Measurements from ENCODE around the gene GLI2. TPM values are rescaled to one million over a fixed set of nuclear protein-coding genes. Genes with fewer than 3 reads are reported as not detected.

Gene GLI2
- total and polyA plus RNA-seq, 2 experiments from 2014 or later, result 53.6 to 57.0 TPM

DNA sequence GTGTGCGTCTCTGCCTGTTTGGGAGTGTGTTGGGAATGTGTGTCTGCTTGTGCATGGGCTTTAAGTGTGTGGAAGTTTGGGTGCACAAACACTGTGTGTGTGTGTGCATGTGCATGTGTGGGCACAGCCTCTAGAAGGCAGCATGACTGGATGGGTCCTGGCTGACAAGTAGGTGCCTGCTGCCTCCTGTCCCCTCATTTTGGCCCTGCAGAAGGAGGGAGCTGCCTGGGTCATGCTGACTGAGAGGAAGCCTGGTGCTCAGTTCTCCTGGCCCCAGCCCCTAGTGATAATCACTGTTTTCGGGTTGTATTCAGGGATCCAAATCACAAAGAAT is 34.1 kb downstream of the GLI2 start:
- Histone ChIP-seq H2AFZ (no peak overlapping the region), H3K79me2 (replicated peaks; ENCODE audit: insufficient read depth) (peaks cover 98% of the 10 kb centered on the region), H3K27me3 (ENCODE audit: insufficient read depth) (no peaks in the 10 kb centered on the region), H3K36me3 (ENCODE audit: insufficient read depth) (no peaks in the 10 kb centered on the region), H3K4me3 (no peak overlapping the region), H3K4me1 (ENCODE audit: insufficient read depth) (peaks cover 61% of the 10 kb centered on the region), H3K27ac (ENCODE audit: low read depth) (peak overlapping the region; percentile 72; the same call in 1 of the 2 replicates), H3K9me2 (ENCODE audit: insufficient read depth) (no peaks in the 10 kb centered on the region), H4K20me1 (replicated peaks; ENCODE audit: insufficient read depth) (peaks cover 71% of the 10 kb centered on the region), H3K4me2 (no peak overlapping the region), H3F3A (replicated peaks; ENCODE audit: low read depth) (peaks cover 13% of the 10 kb centered on the region; the same call in 1 of the 2 replicates)
- Mint-ChIP-seq H3K27me3 (ENCODE audit: insufficient read depth, low read depth, poor library complexity) (peaks cover 17% of the 10 kb centered on the region), H3K4me3 (no peak overlapping the region), H3K27ac (no peak overlapping the region), H3K9me3 (no peaks in the 10 kb centered on the region), H3K4me1 (peaks cover 87% of the 10 kb centered on the region), H3K36me3 (ENCODE audit: low read depth) (no peaks in the 10 kb centered on the region)
- ATAC-seq, result no peak
- TF ChIP-seq ZNF331 (CRISPR knock-in tag; IDR thresholded peaks at IDR 0.05; ENCODE audit: low read depth), result no peak
- TF ChIP-seq, protein P1, sequence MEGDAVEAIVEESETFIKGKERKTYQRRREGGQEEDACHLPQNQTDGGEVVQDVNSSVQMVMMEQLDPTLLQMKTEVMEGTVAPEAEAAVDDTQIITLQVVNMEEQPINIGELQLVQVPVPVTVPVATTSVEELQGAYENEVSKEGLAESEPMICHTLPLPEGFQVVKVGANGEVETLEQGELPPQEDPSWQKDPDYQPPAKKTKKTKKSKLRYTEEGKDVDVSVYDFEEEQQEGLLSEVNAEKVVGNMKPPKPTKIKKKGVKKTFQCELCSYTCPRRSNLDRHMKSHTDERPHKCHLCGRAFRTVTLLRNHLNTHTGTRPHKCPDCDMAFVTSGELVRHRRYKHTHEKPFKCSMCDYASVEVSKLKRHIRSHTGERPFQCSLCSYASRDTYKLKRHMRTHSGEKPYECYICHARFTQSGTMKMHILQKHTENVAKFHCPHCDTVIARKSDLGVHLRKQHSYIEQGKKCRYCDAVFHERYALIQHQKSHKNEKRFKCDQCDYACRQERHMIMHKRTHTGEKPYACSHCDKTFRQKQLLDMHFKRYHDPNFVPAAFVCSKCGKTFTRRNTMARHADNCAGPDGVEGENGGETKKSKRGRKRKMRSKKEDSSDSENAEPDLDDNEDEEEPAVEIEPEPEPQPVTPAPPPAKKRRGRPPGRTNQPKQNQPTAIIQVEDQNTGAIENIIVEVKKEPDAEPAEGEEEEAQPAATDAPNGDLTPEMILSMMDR (conservative IDR thresholded peaks at IDR 0.05; ENCODE audit: low read depth in 2 of 2), result peak in 1 of 2 experiments; percentile 33; a peak in 2 of 4 replicates
- DNase-seq (ENCODE audit: low spot score), result no peak

DNA sequence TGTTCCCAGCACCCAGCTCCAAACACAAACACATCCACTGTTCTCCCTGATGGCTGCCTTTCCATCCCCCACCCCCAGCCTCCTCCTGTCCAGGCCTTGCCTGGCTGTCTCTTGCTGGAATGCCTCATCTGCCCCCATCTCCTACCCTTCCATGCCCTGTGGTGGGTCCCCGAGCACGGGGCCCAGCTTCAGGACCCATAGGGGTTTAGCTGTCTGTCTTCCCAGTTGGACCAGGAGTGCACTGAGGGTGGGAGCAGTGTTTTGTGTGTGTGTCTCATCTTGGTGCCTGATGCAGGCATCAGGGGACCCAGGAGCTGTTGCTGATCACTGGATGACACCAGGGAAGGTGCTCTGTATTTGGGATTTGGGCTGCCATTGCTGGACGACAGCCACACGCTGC is 34.5 kb downstream of the GLI2 start:
- H3K4me1 ChIP-seq (ENCODE audit: insufficient read depth), result peaks cover 61% of the 10 kb centered on the region
- Mint-ChIP-seq H3K27ac (no peak overlapping the region), H3K9me3 (no peaks in the 10 kb centered on the region), H3K4me1 (peaks cover 87% of the 10 kb centered on the region), H3K36me3 (ENCODE audit: low read depth) (no peaks in the 10 kb centered on the region), H3K4me3 (no peak overlapping the region), H3K27me3 (ENCODE audit: insufficient read depth, low read depth, poor library complexity) (peaks cover 15% of the 10 kb centered on the region)
- H3K4me2 ChIP-seq, result no peak overlapping the region
- peaks cover 10% of the 10 kb centered on the region; the same call in 1 of the 2 replicates for H3F3A ChIP-seq (replicated peaks; ENCODE audit: low read depth)
- DNase-seq (ENCODE audit: low spot score) (no peak), ATAC-seq (no peak)
- H3K9me2 ChIP-seq (ENCODE audit: insufficient read depth), result no peaks in the 10 kb centered on the region
- H3K4me3 ChIP-seq, result no peak overlapping the region
- H3K27me3 ChIP-seq (ENCODE audit: insufficient read depth), result no peaks in the 10 kb centered on the region
- TF ChIP-seq JUNB (IDR thresholded peaks at IDR 0.05; ENCODE audit: unreplicated experiment) (no peak), ZNF331 (CRISPR knock-in tag; IDR thresholded peaks at IDR 0.05; ENCODE audit: low read depth) (no peak)
- TF ChIP-seq, protein P2, sequence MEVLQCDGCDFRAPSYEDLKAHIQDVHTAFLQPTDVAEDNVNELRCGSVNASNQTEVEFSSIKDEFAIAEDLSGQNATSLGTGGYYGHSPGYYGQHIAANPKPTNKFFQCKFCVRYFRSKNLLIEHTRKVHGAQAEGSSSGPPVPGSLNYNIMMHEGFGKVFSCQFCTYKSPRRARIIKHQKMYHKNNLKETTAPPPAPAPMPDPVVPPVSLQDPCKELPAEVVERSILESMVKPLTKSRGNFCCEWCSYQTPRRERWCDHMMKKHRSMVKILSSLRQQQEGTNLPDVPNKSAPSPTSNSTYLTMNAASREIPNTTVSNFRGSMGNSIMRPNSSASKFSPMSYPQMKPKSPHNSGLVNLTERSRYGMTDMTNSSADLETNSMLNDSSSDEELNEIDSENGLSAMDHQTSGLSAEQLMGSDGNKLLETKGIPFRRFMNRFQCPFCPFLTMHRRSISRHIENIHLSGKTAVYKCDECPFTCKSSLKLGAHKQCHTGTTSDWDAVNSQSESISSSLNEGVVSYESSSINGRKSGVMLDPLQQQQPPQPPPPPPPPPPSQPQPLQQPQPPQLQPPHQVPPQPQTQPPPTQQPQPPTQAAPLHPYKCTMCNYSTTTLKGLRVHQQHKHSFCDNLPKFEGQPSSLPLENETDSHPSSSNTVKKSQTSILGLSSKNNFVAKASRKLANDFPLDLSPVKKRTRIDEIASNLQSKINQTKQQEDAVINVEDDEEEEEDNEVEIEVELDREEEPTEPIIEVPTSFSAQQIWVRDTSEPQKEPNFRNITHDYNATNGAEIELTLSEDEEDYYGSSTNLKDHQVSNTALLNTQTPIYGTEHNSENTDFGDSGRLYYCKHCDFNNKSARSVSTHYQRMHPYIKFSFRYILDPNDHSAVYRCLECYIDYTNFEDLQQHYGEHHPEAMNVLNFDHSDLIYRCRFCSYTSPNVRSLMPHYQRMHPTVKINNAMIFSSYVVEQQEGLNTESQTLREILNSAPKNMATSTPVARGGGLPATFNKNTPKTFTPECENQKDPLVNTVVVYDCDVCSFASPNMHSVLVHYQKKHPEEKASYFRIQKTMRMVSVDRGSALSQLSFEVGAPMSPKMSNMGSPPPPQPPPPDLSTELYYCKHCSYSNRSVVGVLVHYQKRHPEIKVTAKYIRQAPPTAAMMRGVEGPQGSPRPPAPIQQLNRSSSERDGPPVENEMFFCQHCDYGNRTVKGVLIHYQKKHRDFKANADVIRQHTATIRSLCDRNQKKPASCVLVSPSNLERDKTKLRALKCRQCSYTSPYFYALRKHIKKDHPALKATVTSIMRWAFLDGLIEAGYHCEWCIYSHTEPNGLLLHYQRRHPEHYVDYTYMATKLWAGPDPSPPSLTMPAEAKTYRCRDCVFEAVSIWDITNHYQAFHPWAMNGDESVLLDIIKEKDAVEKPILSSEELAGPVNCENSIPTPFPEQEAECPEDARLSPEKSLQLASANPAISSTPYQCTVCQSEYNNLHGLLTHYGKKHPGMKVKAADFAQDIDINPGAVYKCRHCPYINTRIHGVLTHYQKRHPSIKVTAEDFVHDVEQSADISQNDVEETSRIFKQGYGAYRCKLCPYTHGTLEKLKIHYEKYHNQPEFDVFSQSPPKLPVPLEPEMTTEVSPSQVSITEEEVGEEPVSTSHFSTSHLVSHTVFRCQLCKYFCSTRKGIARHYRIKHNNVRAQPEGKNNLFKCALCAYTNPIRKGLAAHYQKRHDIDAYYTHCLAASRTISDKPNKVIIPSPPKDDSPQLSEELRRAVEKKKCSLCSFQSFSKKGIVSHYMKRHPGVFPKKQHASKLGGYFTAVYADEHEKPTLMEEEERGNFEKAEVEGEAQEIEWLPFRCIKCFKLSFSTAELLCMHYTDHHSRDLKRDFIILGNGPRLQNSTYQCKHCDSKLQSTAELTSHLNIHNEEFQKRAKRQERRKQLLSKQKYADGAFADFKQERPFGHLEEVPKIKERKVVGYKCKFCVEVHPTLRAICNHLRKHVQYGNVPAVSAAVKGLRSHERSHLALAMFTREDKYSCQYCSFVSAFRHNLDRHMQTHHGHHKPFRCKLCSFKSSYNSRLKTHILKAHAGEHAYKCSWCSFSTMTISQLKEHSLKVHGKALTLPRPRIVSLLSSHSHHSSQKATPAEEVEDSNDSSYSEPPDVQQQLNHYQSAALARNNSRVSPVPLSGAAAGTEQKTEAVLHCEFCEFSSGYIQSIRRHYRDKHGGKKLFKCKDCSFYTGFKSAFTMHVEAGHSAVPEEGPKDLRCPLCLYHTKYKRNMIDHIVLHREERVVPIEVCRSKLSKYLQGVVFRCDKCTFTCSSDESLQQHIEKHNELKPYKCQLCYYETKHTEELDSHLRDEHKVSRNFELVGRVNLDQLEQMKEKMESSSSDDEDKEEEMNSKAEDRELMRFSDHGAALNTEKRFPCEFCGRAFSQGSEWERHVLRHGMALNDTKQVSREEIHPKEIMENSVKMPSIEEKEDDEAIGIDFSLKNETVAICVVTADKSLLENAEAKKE (CRISPR knock-in tag; IDR thresholded peaks at IDR 0.05), result no peak
- TF ChIP-seq, protein P1 (conservative IDR thresholded peaks at IDR 0.05; ENCODE audit: low read depth in 2 of 2), result no peak
- no peaks in the 10 kb centered on the region for H3K36me3 ChIP-seq (ENCODE audit: insufficient read depth)
- no peak overlapping the region for H2AFZ ChIP-seq
- H3K79me2 ChIP-seq (replicated peaks; ENCODE audit: insufficient read depth), result peaks cover 98% of the 10 kb centered on the region
- peaks cover 71% of the 10 kb centered on the region for H4K20me1 ChIP-seq (replicated peaks; ENCODE audit: insufficient read depth)
- no peak overlapping the region for H3K27ac ChIP-seq (ENCODE audit: low read depth)
